ENCODE measurements around the gene STX17.

Gene STX17

GRCh38 chr9:99967457-99967856, 61.0 kb downstream of the STX17 start (continued):
- TF ChIP-seq, protein P1, sequence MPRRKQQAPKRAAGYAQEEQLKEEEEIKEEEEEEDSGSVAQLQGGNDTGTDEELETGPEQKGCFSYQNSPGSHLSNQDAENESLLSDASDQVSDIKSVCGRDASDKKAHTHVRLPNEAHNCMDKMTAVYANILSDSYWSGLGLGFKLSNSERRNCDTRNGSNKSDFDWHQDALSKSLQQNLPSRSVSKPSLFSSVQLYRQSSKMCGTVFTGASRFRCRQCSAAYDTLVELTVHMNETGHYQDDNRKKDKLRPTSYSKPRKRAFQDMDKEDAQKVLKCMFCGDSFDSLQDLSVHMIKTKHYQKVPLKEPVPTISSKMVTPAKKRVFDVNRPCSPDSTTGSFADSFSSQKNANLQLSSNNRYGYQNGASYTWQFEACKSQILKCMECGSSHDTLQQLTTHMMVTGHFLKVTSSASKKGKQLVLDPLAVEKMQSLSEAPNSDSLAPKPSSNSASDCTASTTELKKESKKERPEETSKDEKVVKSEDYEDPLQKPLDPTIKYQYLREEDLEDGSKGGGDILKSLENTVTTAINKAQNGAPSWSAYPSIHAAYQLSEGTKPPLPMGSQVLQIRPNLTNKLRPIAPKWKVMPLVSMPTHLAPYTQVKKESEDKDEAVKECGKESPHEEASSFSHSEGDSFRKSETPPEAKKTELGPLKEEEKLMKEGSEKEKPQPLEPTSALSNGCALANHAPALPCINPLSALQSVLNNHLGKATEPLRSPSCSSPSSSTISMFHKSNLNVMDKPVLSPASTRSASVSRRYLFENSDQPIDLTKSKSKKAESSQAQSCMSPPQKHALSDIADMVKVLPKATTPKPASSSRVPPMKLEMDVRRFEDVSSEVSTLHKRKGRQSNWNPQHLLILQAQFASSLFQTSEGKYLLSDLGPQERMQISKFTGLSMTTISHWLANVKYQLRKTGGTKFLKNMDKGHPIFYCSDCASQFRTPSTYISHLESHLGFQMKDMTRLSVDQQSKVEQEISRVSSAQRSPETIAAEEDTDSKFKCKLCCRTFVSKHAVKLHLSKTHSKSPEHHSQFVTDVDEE (CRISPR knock-in tag; IDR thresholded peaks at IDR 0.05) = no peak
- TF ChIP-seq BACH2 (CRISPR knock-in tag; IDR thresholded peaks at IDR 0.05; ENCODE audit: borderline replicate concordance) (no peak), SNAI2 (CRISPR knock-in tag; IDR thresholded peaks at IDR 0.05) (no peak), TOX (CRISPR knock-in tag; IDR thresholded peaks at IDR 0.05; ENCODE audit: borderline replicate concordance) (no peak), ARNTL (CRISPR knock-in tag; IDR thresholded peaks at IDR 0.05; ENCODE audit: borderline replicate concordance, low read depth) (no peak)

DNA sequence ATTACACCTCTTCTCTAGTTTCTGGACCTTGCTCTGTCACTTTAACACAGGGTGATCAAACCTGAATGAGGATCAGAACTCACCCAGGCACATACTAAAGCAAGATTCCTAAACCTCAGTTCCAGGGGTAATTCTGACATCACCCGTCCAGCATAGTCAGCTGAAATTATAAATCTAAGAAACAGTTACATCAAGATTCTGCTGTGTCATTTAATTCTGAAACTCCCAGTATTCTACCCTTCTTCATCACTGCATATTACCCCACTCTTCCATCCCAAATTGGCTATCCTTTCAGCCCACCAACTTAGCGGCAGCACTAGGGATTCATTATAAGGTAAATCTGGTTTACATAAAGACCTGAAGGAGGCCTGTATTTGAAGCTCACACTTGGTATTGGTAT, 64.0 kb downstream of the STX17 start:
- ATAC-seq = no peak
- TF ChIP-seq ISL1 (CRISPR knock-in tag; IDR thresholded peaks at IDR 0.05) = no peak
- TF ChIP-seq RARB (CRISPR knock-in tag; IDR thresholded peaks at IDR 0.05) = no peak

- TF ChIP-seq ZFP30 (CRISPR knock-in tag; IDR thresholded peaks at IDR 0.05) (no peak), ISL1 (CRISPR knock-in tag; IDR thresholded peaks at IDR 0.05) (no peak), SNAI2 (CRISPR knock-in tag; IDR thresholded peaks at IDR 0.05) (no peak), ZNF565 (CRISPR knock-in tag; conservative IDR thresholded peaks at IDR 0.05; ENCODE audit: low read depth) (no peak), ZNF70 (CRISPR knock-in tag; IDR thresholded peaks at IDR 0.05) (no peak), POU6F1 (CRISPR knock-in tag; IDR thresholded peaks at IDR 0.05; ENCODE audit: borderline replicate concordance, low read depth) (no peak), GLIS3 (CRISPR knock-in tag; IDR thresholded peaks at IDR 0.05) (no peak), CSDC2 (CRISPR knock-in tag; IDR thresholded peaks at IDR 0.05) (no peak), PPARA (CRISPR knock-in tag; IDR thresholded peaks at IDR 0.05; ENCODE audit: borderline replicate concordance) (no peak), TOX (CRISPR knock-in tag; IDR thresholded peaks at IDR 0.05; ENCODE audit: borderline replicate concordance) (no peak)
- TF ChIP-seq, protein P1 (CRISPR knock-in tag; IDR thresholded peaks at IDR 0.05) = no peak
- TF ChIP-seq, protein P2, sequence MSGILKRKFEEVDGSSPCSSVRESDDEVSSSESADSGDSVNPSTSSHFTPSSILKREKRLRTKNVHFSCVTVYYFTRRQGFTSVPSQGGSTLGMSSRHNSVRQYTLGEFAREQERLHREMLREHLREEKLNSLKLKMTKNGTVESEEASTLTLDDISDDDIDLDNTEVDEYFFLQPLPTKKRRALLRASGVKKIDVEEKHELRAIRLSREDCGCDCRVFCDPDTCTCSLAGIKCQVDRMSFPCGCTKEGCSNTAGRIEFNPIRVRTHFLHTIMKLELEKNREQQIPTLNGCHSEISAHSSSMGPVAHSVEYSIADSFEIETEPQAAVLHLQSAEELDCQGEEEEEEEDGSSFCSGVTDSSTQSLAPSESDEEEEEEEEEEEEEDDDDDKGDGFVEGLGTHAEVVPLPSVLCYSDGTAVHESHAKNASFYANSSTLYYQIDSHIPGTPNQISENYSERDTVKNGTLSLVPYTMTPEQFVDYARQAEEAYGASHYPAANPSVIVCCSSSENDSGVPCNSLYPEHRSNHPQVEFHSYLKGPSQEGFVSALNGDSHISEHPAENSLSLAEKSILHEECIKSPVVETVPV (CRISPR knock-in tag; IDR thresholded peaks at IDR 0.05) = no peak
- no peak for ATAC-seq
Measured at GRCh38 chr9:99971410-99971809, 65.0 kb downstream of the STX17 start.

- TF ChIP-seq ZNF565 (CRISPR knock-in tag; conservative IDR thresholded peaks at IDR 0.05; ENCODE audit: low read depth) (no peak), ZNF70 (CRISPR knock-in tag; IDR thresholded peaks at IDR 0.05) (no peak), CSDC2 (CRISPR knock-in tag; IDR thresholded peaks at IDR 0.05) (no peak), ISL1 (CRISPR knock-in tag; IDR thresholded peaks at IDR 0.05) (no peak), ESRRG (CRISPR knock-in tag; IDR thresholded peaks at IDR 0.05) (no peak), RARB (CRISPR knock-in tag; IDR thresholded peaks at IDR 0.05) (no peak), SNAI2 (CRISPR knock-in tag; IDR thresholded peaks at IDR 0.05) (no peak), PPARA (CRISPR knock-in tag; IDR thresholded peaks at IDR 0.05; ENCODE audit: borderline replicate concordance) (no peak), GLIS3 (CRISPR knock-in tag; IDR thresholded peaks at IDR 0.05) (no peak)
- TF ChIP-seq, protein P2 (CRISPR knock-in tag; IDR thresholded peaks at IDR 0.05) = no peak
- ATAC-seq = no peak
Measured at GRCh38 chr9:99973455-99973854, 67.0 kb downstream of the STX17 start.

Measured in SK-N-SH treated with all-trans-retinoic acid at 6 μM for 48 hours (cell line).